ENCODE measurements around the gene F8A2.
"Not testable (repeated sequence)": the region's sequence is repeated elsewhere in the genome, so short reads cannot be mapped to it uniquely, and the experiment has no call there.

Gene F8A2

DNA sequence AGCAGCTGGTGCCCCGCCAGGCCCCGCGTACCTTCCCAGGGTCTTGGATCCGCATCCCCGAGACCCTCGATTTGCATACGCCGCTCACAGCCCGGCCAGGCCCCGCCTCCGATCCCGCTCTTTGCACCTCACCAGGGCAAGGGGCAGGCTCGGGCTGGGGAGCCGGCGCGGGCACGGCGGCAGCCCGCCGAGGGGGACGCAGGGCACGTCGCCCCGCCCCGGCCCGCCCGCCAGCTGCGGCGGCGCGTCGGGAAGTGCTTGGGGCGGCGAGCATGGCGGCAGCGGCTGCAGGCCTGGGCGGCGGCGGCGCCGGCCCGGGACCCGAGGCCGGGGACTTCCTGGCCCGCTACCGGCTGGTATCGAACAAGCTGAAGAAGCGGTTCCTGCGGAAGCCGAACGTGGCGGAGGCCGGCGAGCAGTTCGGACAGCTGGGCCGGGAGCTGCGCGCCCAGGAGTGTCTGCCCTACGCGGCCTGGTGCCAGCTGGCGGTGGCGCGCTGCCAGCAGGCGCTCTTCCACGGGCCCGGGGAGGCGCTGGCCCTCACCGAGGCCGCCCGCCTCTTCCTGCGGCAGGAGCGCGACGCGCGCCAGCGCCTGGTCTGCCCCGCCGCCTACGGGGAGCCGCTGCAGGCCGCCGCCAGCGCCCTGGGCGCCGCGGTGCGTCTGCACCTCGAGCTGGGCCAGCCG, at the start of gene F8A2:
F8A2 (plus strand) TSS at position 253 of the 686 bp plus-strand sequence; CDS start at position 273, 20 bp downstream.
- H3K27ac ChIP-seq: not testable (repeated sequence)

GRCh38 chrX:155333544-155334100, 48.3 kb upstream of the F8A2 start:
- H3K27ac ChIP-seq: no peak overlapping the region
- no peak for TF ChIP-seq ZFX (IDR thresholded peaks at IDR 0.05; ENCODE audit: borderline replicate concordance)
- TF ChIP-seq, protein P1, sequence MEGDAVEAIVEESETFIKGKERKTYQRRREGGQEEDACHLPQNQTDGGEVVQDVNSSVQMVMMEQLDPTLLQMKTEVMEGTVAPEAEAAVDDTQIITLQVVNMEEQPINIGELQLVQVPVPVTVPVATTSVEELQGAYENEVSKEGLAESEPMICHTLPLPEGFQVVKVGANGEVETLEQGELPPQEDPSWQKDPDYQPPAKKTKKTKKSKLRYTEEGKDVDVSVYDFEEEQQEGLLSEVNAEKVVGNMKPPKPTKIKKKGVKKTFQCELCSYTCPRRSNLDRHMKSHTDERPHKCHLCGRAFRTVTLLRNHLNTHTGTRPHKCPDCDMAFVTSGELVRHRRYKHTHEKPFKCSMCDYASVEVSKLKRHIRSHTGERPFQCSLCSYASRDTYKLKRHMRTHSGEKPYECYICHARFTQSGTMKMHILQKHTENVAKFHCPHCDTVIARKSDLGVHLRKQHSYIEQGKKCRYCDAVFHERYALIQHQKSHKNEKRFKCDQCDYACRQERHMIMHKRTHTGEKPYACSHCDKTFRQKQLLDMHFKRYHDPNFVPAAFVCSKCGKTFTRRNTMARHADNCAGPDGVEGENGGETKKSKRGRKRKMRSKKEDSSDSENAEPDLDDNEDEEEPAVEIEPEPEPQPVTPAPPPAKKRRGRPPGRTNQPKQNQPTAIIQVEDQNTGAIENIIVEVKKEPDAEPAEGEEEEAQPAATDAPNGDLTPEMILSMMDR (IDR thresholded peaks at IDR 0.05): no peak

GRCh38 chrX:155334486-155335336, 47.2 kb upstream of the F8A2 start, which contains the start of gene CLIC2:
Gene CLIC2, minus strand, starts transcription at chrX:155334614. Its CDS starts 187 bp downstream, at chrX:155334427.
- TF ChIP-seq, protein P1 (IDR thresholded peaks at IDR 0.05): no peak
- TF ChIP-seq ZFX (IDR thresholded peaks at IDR 0.05; ENCODE audit: borderline replicate concordance): no peak
- H3K27ac ChIP-seq: no peak within 1 kb of the TSS

GRCh38 chrX:155335337-155335712, 46.6 kb upstream of the F8A2 start:
- not testable (repeated sequence) for H3K27ac ChIP-seq

DNA sequence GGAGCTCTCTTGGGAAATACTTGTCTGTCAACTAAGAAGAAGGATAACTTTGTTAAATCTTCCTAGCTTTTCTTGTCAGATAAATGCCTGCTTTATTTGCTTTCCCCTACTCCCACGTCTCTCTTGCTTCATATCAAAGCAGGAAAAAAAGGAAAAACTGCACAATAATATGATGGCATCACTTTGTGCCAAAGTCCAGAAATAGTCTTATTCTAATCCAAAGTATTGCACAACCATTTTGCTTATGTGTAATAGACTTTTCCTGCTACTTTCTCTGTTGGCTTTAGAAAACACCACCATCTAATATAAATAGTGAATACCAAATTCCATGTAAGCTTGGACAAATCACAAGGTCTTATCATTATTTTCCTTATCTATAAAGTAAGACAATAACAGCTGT, 36.2 kb upstream of the F8A2 start:
- not testable (repeated sequence) for H3K27ac ChIP-seq

DNA sequence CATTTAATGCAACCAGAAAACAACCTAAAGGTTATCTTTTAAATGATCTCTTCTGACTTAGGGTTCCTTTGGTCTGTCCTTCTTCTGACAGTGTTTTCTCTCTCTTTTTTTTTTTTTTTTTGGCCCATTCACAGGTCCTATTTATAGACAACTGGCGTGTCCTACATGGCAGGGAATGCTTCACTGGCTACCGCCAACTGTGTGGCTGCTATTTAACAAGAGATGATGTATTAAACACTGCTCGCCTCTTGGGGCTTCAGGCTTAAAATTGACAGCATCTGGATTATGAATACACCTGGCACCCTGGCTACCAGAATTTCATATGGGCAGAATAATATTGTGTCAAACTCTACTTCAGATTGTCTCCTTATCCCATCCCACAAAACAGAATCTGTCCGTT, 32.4 kb upstream of the F8A2 start:
- H3K27ac ChIP-seq: not testable (repeated sequence)

- H3K27ac ChIP-seq: not testable (repeated sequence)
Measured at GRCh38 chrX:155363712-155364111, 18.2 kb upstream of the F8A2 start.

DNA sequence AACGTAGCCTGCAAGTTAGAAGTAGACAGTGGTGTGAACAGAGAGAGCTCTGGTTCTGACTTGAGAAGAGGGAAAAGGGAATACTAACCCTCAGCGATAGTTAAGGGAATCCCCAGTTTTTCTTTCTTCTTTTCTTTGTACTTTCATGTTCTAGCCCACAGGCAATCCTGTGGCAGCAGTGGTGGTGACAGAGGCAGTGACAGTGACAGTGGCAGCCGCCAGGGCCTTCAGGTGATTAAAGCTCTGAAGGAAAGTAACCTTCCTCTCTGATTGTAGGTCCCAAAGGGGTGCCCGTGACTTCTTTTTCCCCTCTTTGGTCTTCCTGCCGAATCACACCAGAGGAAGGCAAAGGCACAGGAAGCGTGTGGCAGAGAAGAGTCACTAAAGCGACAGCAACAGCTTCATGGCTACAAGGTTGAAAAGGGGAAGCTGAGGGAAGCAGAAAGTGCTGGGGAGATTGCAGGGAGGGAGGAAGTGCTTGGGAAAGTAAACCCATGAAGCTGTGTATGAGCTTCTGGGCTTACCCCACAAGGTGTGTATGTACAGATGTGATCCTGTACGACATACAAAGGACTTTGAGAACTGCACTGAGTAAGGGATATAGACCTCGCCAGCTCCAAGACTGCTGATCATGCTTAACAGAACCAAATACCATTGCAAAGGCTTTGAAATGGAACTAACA, 8.0 kb upstream of the F8A2 start:
- not testable (repeated sequence) for H3K27ac ChIP-seq

DNA sequence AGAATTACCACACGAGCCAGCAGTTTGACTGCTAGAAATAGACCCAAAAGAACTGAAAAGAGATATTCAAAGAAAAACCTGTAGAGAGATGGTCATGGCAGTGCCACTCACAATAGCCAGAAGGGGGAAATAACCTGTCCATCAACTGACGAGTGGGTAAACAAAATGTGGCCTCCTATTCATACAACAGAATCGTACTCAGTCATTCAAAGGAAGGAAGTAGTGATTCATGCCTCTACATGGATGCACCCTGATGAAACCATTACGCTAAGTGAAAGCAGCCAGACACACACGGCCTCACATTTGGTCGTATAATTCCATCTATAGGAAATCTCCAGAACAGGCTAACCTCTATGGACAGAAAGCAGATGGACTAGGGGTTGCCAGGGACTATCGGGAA, 2.1 kb upstream of the F8A2 start:
- not testable (repeated sequence) for H3K27ac ChIP-seq

- not testable (repeated sequence) for H3K27ac ChIP-seq
Measured at GRCh38 chrX:155382529-155382967, 653 bp downstream of the F8A2 start.

DNA sequence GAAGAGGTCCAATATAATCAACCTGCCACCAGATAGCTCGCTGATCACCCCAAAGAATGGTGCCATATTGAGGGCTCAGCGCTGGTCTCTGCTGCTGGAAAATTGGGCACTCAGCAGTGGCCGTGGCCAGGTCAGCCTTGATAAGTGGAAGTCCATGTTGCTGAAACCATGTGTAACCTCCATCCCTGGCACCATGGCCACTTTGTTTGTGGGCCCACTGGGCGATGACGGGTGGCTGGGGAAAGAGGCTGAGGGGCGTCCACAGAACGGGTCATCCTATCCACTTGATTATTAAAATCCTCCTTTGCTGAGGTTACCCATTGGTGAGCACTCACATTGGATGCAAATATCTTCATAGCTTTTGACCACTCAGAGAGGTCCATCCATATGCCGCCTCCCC, 7.7 kb downstream of the F8A2 start:
- H3K27ac ChIP-seq: no peak overlapping the region
- TF ChIP-seq, protein P1 (IDR thresholded peaks at IDR 0.05): no peak
- no peak for TF ChIP-seq ZFX (IDR thresholded peaks at IDR 0.05; ENCODE audit: borderline replicate concordance)

- H3K27ac ChIP-seq: not testable (repeated sequence)
Measured at GRCh38 chrX:155394747-155395276, 12.9 kb downstream of the F8A2 start.
